Neural cell (in vitro differentiated cells): ENCODE results near the gene ACOXL. TPM values are rescaled to one million over a fixed set of nuclear protein-coding genes. Genes with fewer than 3 reads are reported as not detected.

Experiments used
- H2AFZ ChIP-seq: fragments of 200-600, 300-800 bp; sonication (generic), shearing (Covaris generic); 2 replicates; pipeline ENCODE4 v1.6.0; 2014; ENCODE audit warnings: low read depth, mild to moderate bottlenecking, antibody characterized with exemption, low read length, moderate library complexity
- H3F3A ChIP-seq: fragments of 200-600 bp; shearing (Covaris generic); 2 replicates; pipeline ENCODE4 v1.6.1; 2016; ENCODE audit warnings: mild to moderate bottlenecking, moderate library complexity, mixed read lengths, antibody characterized with exemption, low read length; ENCODE audit not compliant: insufficient read depth, poor library complexity, severe bottlenecking
- H3K27ac ChIP-seq: fragments of 200-600, 300-800 bp; sonication (generic), shearing (Covaris generic); 2 replicates; pipeline ENCODE4 v1.5.1; 2014; ENCODE audit warnings: mild to moderate bottlenecking, low read length, moderate library complexity
- H3K27me3 ChIP-seq: fragments of 300-800, 200-600 bp; sonication (generic), shearing (Covaris generic); 2 replicates; pipeline ENCODE4 v1.6.0; 2014; ENCODE audit warnings: mild to moderate bottlenecking, low read depth, low read length, moderate library complexity; ENCODE audit not compliant: insufficient read depth
- H3K36me3 ChIP-seq: fragments of 300-800, 200-600 bp; sonication (generic), shearing (Covaris generic); 2 replicates; pipeline ENCODE4 v1.5.1; 2014; ENCODE audit warnings: mild to moderate bottlenecking, antibody characterized with exemption, low read length, moderate library complexity; ENCODE audit not compliant: insufficient read depth
- H3K4me2 ChIP-seq: fragments of 300-800, 200-600 bp; sonication (generic), shearing (Covaris generic); 2 replicates; pipeline ENCODE4 v1.6.0; 2014; ENCODE audit warnings: mild to moderate bottlenecking, low read length
- H3K4me3 ChIP-seq: fragments of 300-800, 200-600 bp; sonication (generic), shearing (Covaris generic); 2 replicates; pipeline ENCODE4 v1.5.1; 2014; ENCODE audit warnings: mild to moderate bottlenecking, low read length, moderate library complexity
- H3K79me2 ChIP-seq: fragments of 200-600 bp; shearing (Covaris generic); replicated peaks from 2 replicates; pipeline ENCODE4 v1.6.0; 2014; ENCODE audit warnings: mild to moderate bottlenecking, low read length, moderate library complexity; ENCODE audit not compliant: insufficient read depth
- H3K9ac ChIP-seq: fragments of 300-800, 200-600 bp; sonication (generic), shearing (Covaris generic); 2 replicates; pipeline ENCODE4 v1.6.1; 2016; ENCODE audit warnings: mild to moderate bottlenecking, low read length, mixed read lengths
- H3K9me2 ChIP-seq: fragments of 200-600 bp; shearing (Covaris generic); 2 replicates; pipeline ENCODE4 v1.6.1; 2016; ENCODE audit warnings: mild to moderate bottlenecking, low read length, mixed read lengths; ENCODE audit not compliant: insufficient read depth
- H3K9me3 ChIP-seq: fragments of 200-600, 300-800 bp; sonication (generic), shearing (Covaris generic); 2 replicates; pipeline ENCODE4 v1.6.1; 2016; ENCODE audit warnings: mild to moderate bottlenecking, mixed run types, low read length, moderate library complexity, mixed read lengths
- H4K20me1 ChIP-seq: fragments of 200-600 bp; shearing (Covaris generic); 2 replicates; pipeline ENCODE4 v1.6.1; 2016; ENCODE audit warnings: mild to moderate bottlenecking, mixed run types; ENCODE audit not compliant: insufficient read depth
- CTCF ChIP-seq: fragments of 450-650 bp; IDR thresholded peaks from 2 replicates; pipeline ENCODE4 v1.5.1; 2014; ENCODE audit warnings: antibody characterized with exemption, mild to moderate bottlenecking, moderate library complexity; ENCODE audit not compliant: poor library complexity, severe bottlenecking
- EP300 ChIP-seq: fragments of 450-650 bp; conservative IDR thresholded peaks from 2 replicates; pipeline ENCODE4 v1.6.1; 2014; ENCODE audit warnings: antibody characterized with exemption, mild to moderate bottlenecking, moderate library complexity; ENCODE audit not compliant: poor library complexity, severe bottlenecking
- EZH2 ChIP-seq: fragments of 200-600, 300-800 bp; shearing (Covaris generic), sonication (generic); IDR thresholded peaks from 2 replicates; pipeline ENCODE4 v1.6.1; 2014; ENCODE audit warnings: antibody characterized with exemption, low read length, borderline replicate concordance, mild to moderate bottlenecking; ENCODE audit not compliant: insufficient read depth, poor library complexity, severe bottlenecking
- MXI1 ChIP-seq: fragments of 450-650 bp; conservative IDR thresholded peaks from 2 replicates; pipeline ENCODE4 v1.6.1; 2014; ENCODE audit warnings: antibody characterized with exemption, mild to moderate bottlenecking; ENCODE audit not compliant: poor library complexity, severe bottlenecking
- POLR2AphosphoS5 ChIP-seq: IDR thresholded peaks from 2 replicates; pipeline ENCODE4 v1.6.1; 2012
- RAD21 ChIP-seq: fragments of 450-650 bp; conservative IDR thresholded peaks from 2 replicates; pipeline ENCODE4 v1.6.1; 2014; ENCODE audit warnings: antibody characterized with exemption, mild to moderate bottlenecking, moderate library complexity
- REST ChIP-seq: IDR thresholded peaks from 2 replicates; pipeline ENCODE4 v1.6.1; 2012; ENCODE audit warnings: borderline replicate concordance
- SMC3 ChIP-seq: fragments of 450-650 bp; conservative IDR thresholded peaks from 2 replicates; pipeline ENCODE4 v1.6.1; 2014; ENCODE audit warnings: antibody characterized with exemption, mild to moderate bottlenecking, moderate library complexity; ENCODE audit not compliant: poor library complexity
- TAF1 ChIP-seq: IDR thresholded peaks from 2 replicates; pipeline ENCODE4 v1.6.1; 2012; ENCODE audit warnings: low read depth
- polyA plus RNA-seq: library from polyadenylated mRNA; depleted of rRNA; stranded (reverse); fragments of >200 nt; gene quantifications from 2 replicates; pipeline ENCODE4 v1.2.3, GENCODE V29; 2014

Gene ACOXL
- polyA plus RNA-seq, 1 donor from 2014 or later: not detected

GRCh38 chr2:110828330-110828729, 96.0 kb downstream of the ACOXL start:
- H3K27me3 ChIP-seq: no peaks in the 10 kb centered on the region
- H3K79me2 ChIP-seq: no peaks in the 10 kb centered on the region
- TF ChIP-seq EP300 (peak; percentile 83), SMC3 (no peak), EZH2 (no peak), CTCF (no peak), RAD21 (no peak), REST (no peak), POLR2AphosphoS5 (peak; percentile 78), MXI1 (no peak), TAF1 (no peak)
- no peak overlapping the region for H3K4me2 ChIP-seq
- H3K9me2 ChIP-seq: no peaks in the 10 kb centered on the region
- H3F3A ChIP-seq: no peaks in the 10 kb centered on the region
- H4K20me1 ChIP-seq: no peaks in the 10 kb centered on the region
- H3K27ac ChIP-seq: no peak overlapping the region
- H3K9me3 ChIP-seq: no peaks in the 10 kb centered on the region
- H2AFZ ChIP-seq: no peak overlapping the region
- H3K9ac ChIP-seq: no peak overlapping the region
- no peak overlapping the region for H3K4me3 ChIP-seq
- no peaks in the 10 kb centered on the region for H3K36me3 ChIP-seq

- H3K27ac ChIP-seq: no peak overlapping the region
- no peak overlapping the region for H3K9ac ChIP-seq
- TF ChIP-seq TAF1 (no peak), EZH2 (no peak), MXI1 (no peak), SMC3 (no peak), POLR2AphosphoS5 (no peak)
- no peaks in the 10 kb centered on the region for H3F3A ChIP-seq
- H2AFZ ChIP-seq: no peak overlapping the region
- no peaks in the 10 kb centered on the region for H3K9me3 ChIP-seq
- H3K4me2 ChIP-seq: no peak overlapping the region
- H3K36me3 ChIP-seq: no peaks in the 10 kb centered on the region
- no peak overlapping the region for H3K4me3 ChIP-seq
- H3K79me2 ChIP-seq: no peaks in the 10 kb centered on the region
- no peaks in the 10 kb centered on the region for H3K27me3 ChIP-seq
- no peaks in the 10 kb centered on the region for H3K9me2 ChIP-seq
- H4K20me1 ChIP-seq: no peaks in the 10 kb centered on the region
These were observed 97.2 kb downstream of the ACOXL start for GRCh38 chr2:110829413-110830146.
